OCI-LY1 (cell line): Measurements from ENCODE around the gene PFDN4.

Source experiments
- H2AFZ ChIP-seq: fragments of 200-600 bp; sonication (generic), shearing (Covaris generic); 2 replicates; pipeline ENCODE4 v1.6.0; 2014; ENCODE audit warnings: antibody characterized with exemption, mild to moderate bottlenecking, low read length
- H3F3A ChIP-seq: fragments of 200-600 bp; sonication (generic), shearing (Covaris generic); 2 replicates; pipeline ENCODE4 v1.6.0; 2014; ENCODE audit warnings: mild to moderate bottlenecking, antibody characterized with exemption, low read length, moderate library complexity; ENCODE audit not compliant: insufficient read depth
- H3K27ac ChIP-seq: fragments of 200-600 bp; sonication (generic); 2 replicates; pipeline ENCODE4 v1.5.1; 2014; ENCODE audit warnings: low read length, mixed run types, mild to moderate bottlenecking, low read depth; ENCODE audit not compliant: poor library complexity, severe bottlenecking
- H3K27me3 ChIP-seq: fragments of 200-600 bp; sonication (generic); 2 replicates; pipeline ENCODE4 v1.6.0; 2014; ENCODE audit warnings: antibody characterized with exemption, mild to moderate bottlenecking, low read length, moderate library complexity; ENCODE audit not compliant: insufficient read depth
- H3K36me3 ChIP-seq: fragments of 200-600 bp; sonication (generic); 2 replicates; pipeline ENCODE4 v1.6.1; 2014; ENCODE audit warnings: mild to moderate bottlenecking, antibody characterized with exemption, low read length, moderate library complexity, mixed read lengths; ENCODE audit not compliant: insufficient read depth
- H3K4me1 ChIP-seq: fragments of 200-600 bp; sonication (generic); 2 replicates; pipeline ENCODE4 v1.5.1; 2014; ENCODE audit warnings: mild to moderate bottlenecking, low read length, moderate library complexity; ENCODE audit not compliant: insufficient read depth, severe bottlenecking
- H3K4me2 ChIP-seq: fragments of 200-600 bp; sonication (generic), shearing (Covaris generic); 2 replicates; pipeline ENCODE4 v1.6.1; 2014; ENCODE audit warnings: low read length
- H3K4me3 ChIP-seq: fragments of 200-600 bp; sonication (generic); 2 replicates; pipeline ENCODE4 v1.5.1; 2014; ENCODE audit warnings: low read length, low read depth, mild to moderate bottlenecking, mixed read lengths; ENCODE audit not compliant: poor library complexity, severe bottlenecking
- H3K79me2 ChIP-seq: fragments of 200-600 bp; shearing (Covaris generic); 2 replicates; pipeline ENCODE4 v1.6.1; 2016; ENCODE audit warnings: mixed run types, low read length, mixed read lengths; ENCODE audit not compliant: insufficient read depth
- H3K9ac ChIP-seq: fragments of 200-600 bp; sonication (generic), shearing (Covaris generic); 2 replicates; pipeline ENCODE4 v1.6.1; 2014; ENCODE audit warnings: mild to moderate bottlenecking, low read length, mixed read lengths
- H3K9me2 ChIP-seq: fragments of 200-600 bp; sonication (generic), shearing (Covaris generic); 2 replicates; pipeline ENCODE4 v1.6.1; 2014; ENCODE audit warnings: low read depth, mild to moderate bottlenecking, low read length, mixed read lengths
- H3K9me3 ChIP-seq: fragments of 200-600 bp; shearing (Covaris generic); 2 replicates; pipeline ENCODE4 v1.6.1; 2014; ENCODE audit warnings: low read length, mixed read lengths
- H4K20me1 ChIP-seq: fragments of 200-600 bp; sonication (generic), shearing (Covaris generic); 2 replicates; pipeline ENCODE4 v1.6.0; 2016; ENCODE audit warnings: mild to moderate bottlenecking, low read length; ENCODE audit not compliant: insufficient read depth
- CTCF ChIP-seq: fragments of 200-600 bp; sonication (generic), shearing (Covaris generic); IDR thresholded peaks from 2 replicates; pipeline ENCODE4 v1.5.1; 2017; ENCODE audit warnings: mild to moderate bottlenecking, antibody characterized with exemption, low read length, moderate library complexity, mixed read lengths
- EZH2 ChIP-seq: fragments of 200-600 bp; sonication (generic), shearing (Covaris generic); IDR thresholded peaks from 2 replicates; pipeline ENCODE4 v1.8.0; 2017; ENCODE audit warnings: borderline replicate concordance, mixed run types, mild to moderate bottlenecking, antibody characterized with exemption, low read length, moderate library complexity, mixed read lengths

The PFDN4 gene

GRCh38 chr20:54215157-54215789 lies 7.4 kb downstream of the PFDN4 start:
- Histone ChIP-seq H3K9me3 (no peaks in the 10 kb centered on the region), H4K20me1 (no peaks in the 10 kb centered on the region), H3F3A (no peaks in the 10 kb centered on the region), H3K27me3 (no peaks in the 10 kb centered on the region), H3K4me1 (no peaks in the 10 kb centered on the region), H3K36me3 (peaks cover 23% of the 10 kb centered on the region), H3K79me2 (no peaks in the 10 kb centered on the region), H3K9me2 (no peaks in the 10 kb centered on the region), H3K9ac (no peak overlapping the region), H3K4me2 (no peak overlapping the region), H2AFZ (no peak overlapping the region), H3K4me3 (no peak overlapping the region), H3K27ac (no peak overlapping the region)
- TF ChIP-seq CTCF, result no peak
- TF ChIP-seq EZH2, result no peak

- Histone ChIP-seq H3K27me3 (no peaks in the 10 kb centered on the region), H3K36me3 (peaks cover 23% of the 10 kb centered on the region), H3K4me3 (no peak overlapping the region), H3K4me1 (no peaks in the 10 kb centered on the region), H2AFZ (no peak overlapping the region), H3K27ac (no peak overlapping the region), H4K20me1 (no peaks in the 10 kb centered on the region), H3K79me2 (no peaks in the 10 kb centered on the region), H3K9me2 (no peaks in the 10 kb centered on the region), H3K4me2 (no peak overlapping the region), H3K9me3 (no peaks in the 10 kb centered on the region), H3F3A (no peaks in the 10 kb centered on the region), H3K9ac (no peak overlapping the region)
- TF ChIP-seq EZH2 (no peak), CTCF (no peak)
These were observed 9.9 kb downstream of the PFDN4 start for GRCh38 chr20:54217762-54218161.

GRCh38 chr20:54218470-54218869 lies 10.6 kb downstream of the PFDN4 start:
- H3K79me2 ChIP-seq, result no peaks in the 10 kb centered on the region
- no peak overlapping the region for H3K4me2 ChIP-seq
- no peaks in the 10 kb centered on the region for H3K9me3 ChIP-seq
- H3K36me3 ChIP-seq, result peaks cover 23% of the 10 kb centered on the region
- H3K27ac ChIP-seq, result no peak overlapping the region
- no peaks in the 10 kb centered on the region for H3K4me1 ChIP-seq
- H3K4me3 ChIP-seq, result no peak overlapping the region
- TF ChIP-seq CTCF, result no peak
- no peak for TF ChIP-seq EZH2
- no peaks in the 10 kb centered on the region for H3K9me2 ChIP-seq
- H2AFZ ChIP-seq, result no peak overlapping the region
- H4K20me1 ChIP-seq, result no peaks in the 10 kb centered on the region
- H3F3A ChIP-seq, result no peaks in the 10 kb centered on the region
- H3K27me3 ChIP-seq, result no peaks in the 10 kb centered on the region
- H3K9ac ChIP-seq, result no peak overlapping the region
